Psoas muscle (tissue), 8 donors: ENCODE results near the gene CHST3. TPM values are rescaled to one million over a fixed set of nuclear protein-coding genes. Genes with fewer than 3 reads are reported as not detected.

Source experiments
- ATAC-seq, 4 donors: fragments of 200-7000 bp; cut with Tn5 transposase; one replicate each; pipeline ENCODE4 v1.9.1; 2020; ENCODE audit warnings: moderate library complexity in 3 of 4, mild to moderate bottlenecking in 2 of 4
- DNase-seq, 2 donors: peaks; one replicate each; pipeline ENCODE4 v3.0.0-alpha.2; 2020
- H3K27ac ChIP-seq: fragments of 200-600 bp; one replicate; pipeline ENCODE4 v1.8.0; 2022
- H3K27me3 ChIP-seq, 3 donors: fragments of 200-600 bp in 1 of 3; one replicate each; pipeline versions ENCODE4 v1.6.1 to v1.8.0; 2013 to 2022; ENCODE audit warnings: low read length in 2 of 3, mild to moderate bottlenecking in 2 of 3, moderate library complexity in 1 of 3; ENCODE audit not compliant: insufficient read depth in 3 of 3
- H3K36me3 ChIP-seq, 2 donors: fragments of 200-600 bp in 1 of 2; one replicate each; pipeline versions ENCODE4 v1.6.1 to v1.8.0; 2013 to 2022; ENCODE audit warnings: low read depth in 1 of 2, mild to moderate bottlenecking in 1 of 2, moderate library complexity in 1 of 2; ENCODE audit not compliant: insufficient read depth in 1 of 2
- H3K4me1 ChIP-seq: fragments of 200-600 bp; one replicate; pipeline ENCODE4 v1.8.0; 2022
- H3K4me3 ChIP-seq: fragments of 200-600 bp; one replicate; pipeline ENCODE4 v1.8.0; 2022; ENCODE audit warnings: mild to moderate bottlenecking
- H3K9me3 ChIP-seq: fragments of 200-600 bp; one replicate; pipeline ENCODE4 v1.8.0; 2022
- CTCF ChIP-seq: fragments of 200-600 bp; IDR thresholded peaks from one replicate; pipeline ENCODE4 v1.8.0; 2022; ENCODE audit warnings: antibody characterized with exemption
- WGBS, 3 donors: extraction: QIAGEN DNeasy Blood & Tissue Kit; methylation state at CpG; one replicate each; pipeline versions ENCODE4 v1.1.6 to v1.1.7; 2013; 5-methylcytosine and 5-hydroxymethylcytosine counted together
- intact Hi-C, 2 donors: fragments of 100-400 bp; cut with DNase I; formaldehyde crosslinking; loops; one replicate each; pipeline versions ENCODE4 v1.11.0 to v1.14.2; 2022
- polyA plus RNA-seq, 3 donors: library from polyadenylated mRNA; stranded (reverse); fragments of 200-250 nt; gene quantifications; one replicate each; pipeline ENCODE4 v1.2.3, GENCODE V29; 2013
- total RNA-seq, 4 donors: library from RNA; stranded (reverse); fragmentation: NEBNext Ultra II Directional in 2 of 4; extraction: Animal tissue kit (Norgen Biotek cat#: 25700) in 2 of 4; gene quantifications; one replicate each; pipeline versions ENCODE4 v1.2.1 to v1.2.4, GENCODE V29; 2021 to 2023
- donor health status: healthy with polysubstance abuse.
- donor health status: DM: no; HTN: no; CAD: no; lungs with moderate emphysema.
- donor health status: Bipolar disorder and iron deficiency.
- donor health status: healthy.
- donor health status: DM: yes; HTN: yes; CAD: no.
- donor health status: DM: no; HTN: no; CAD: no.
- donor health status: DM: no; HTN: no; CAD: no.
- donor health status: DM: yes; HTN: yes; CAD: no.

CHST3 gene
- total and polyA plus RNA-seq, 7 donors, result 3.3 to 44.0 (median 12.1) TPM

- Histone ChIP-seq H3K27me3 (no peaks in the 10 kb centered on the region), H3K4me1 (peaks cover 52% of the 10 kb centered on the region), H3K4me3 (peak overlapping the region; percentile 3), H3K36me3 (peaks cover 0 to 29% of the 10 kb centered on the region in 2 donors), H3K27ac (peak overlapping the region; percentile 93), H3K9me3 (no peaks in the 10 kb centered on the region)
- TF ChIP-seq CTCF, result no peak
- intact Hi-C loops, result loop anchor here in 1 of 2 donors (2.0 kb wide), 1 partner anchor 45 kb away; the partner anchor contains the start of gene CHST3
- peak; percentile 93 to 96 for DNase-seq
- ATAC-seq, result peak; percentile 84 to 91 (median 88)
- 5 to 8% (median 8%) methylated on average over 12 of the region's 12 CpGs for WGBS, 3 donors
Measured at GRCh38 chr10:72009425-72010081, 45.4 kb downstream of the CHST3 start.

- ATAC-seq (peak in 1 of 4 donors; percentile 5), DNase-seq (no peak)
- Histone ChIP-seq H3K36me3 (peaks cover 0 to 29% of the 10 kb centered on the region in 2 donors), H3K4me3 (no peak overlapping the region), H3K4me1 (peaks cover 52% of the 10 kb centered on the region), H3K9me3 (no peaks in the 10 kb centered on the region), H3K27ac (peak overlapping the region; percentile 93), H3K27me3 (no peaks in the 10 kb centered on the region)
- no peak for TF ChIP-seq CTCF
- intact Hi-C loops, result no loop called here
- 62 to 82% (median 67%) methylated on average over 7 of the region's 7 CpGs for WGBS, 3 donors
Measured at GRCh38 chr10:72010234-72010973, 46.2 kb downstream of the CHST3 start.

GRCh38 chr10:72011016-72011415 lies 46.8 kb downstream of the CHST3 start:
- intact Hi-C loops, result no loop called here
- no peak for DNase-seq
- Histone ChIP-seq H3K27ac (peak overlapping the region; percentile 93), H3K27me3 (no peaks in the 10 kb centered on the region), H3K4me3 (no peak overlapping the region), H3K9me3 (no peaks in the 10 kb centered on the region), H3K4me1 (peaks cover 57% of the 10 kb centered on the region), H3K36me3 (peaks cover 0 to 26% of the 10 kb centered on the region in 2 donors)
- 90 to 96% (median 92%) methylated on average over 9 of the region's 9 CpGs for WGBS, 3 donors
- no peak for TF ChIP-seq CTCF
- no peak for ATAC-seq

GRCh38 chr10:72011468-72011867 lies 47.3 kb downstream of the CHST3 start:
- H3K27me3 ChIP-seq, result no peaks in the 10 kb centered on the region
- no peak overlapping the region for H3K4me3 ChIP-seq
- H3K9me3 ChIP-seq, result no peaks in the 10 kb centered on the region
- peaks cover 0 to 21% of the 10 kb centered on the region in 2 donors for H3K36me3 ChIP-seq
- WGBS, 3 donors, result 81 to 87% (median 85%) methylated on average over 8 of the region's 8 CpGs
- TF ChIP-seq CTCF, result no peak
- ATAC-seq (no peak), DNase-seq (no peak)
- H3K27ac ChIP-seq, result peak overlapping the region; percentile 25
- intact Hi-C loops, result no loop called here
- peaks cover 61% of the 10 kb centered on the region for H3K4me1 ChIP-seq
